Measurements from ENCODE around the gene SCYGR4.

The SCYGR4 gene

GRCh38 chr2:227630322-227630721 is 13.0 kb downstream of the SCYGR4 start:
- TF ChIP-seq HDGF (IDR thresholded peaks at IDR 0.05; ENCODE audit: borderline replicate concordance) = no peak
- no peak for DNase-seq (ENCODE audit: extremely low spot score)
- CTCF ChIA-PET = no interaction called here
- POLR2A ChIA-PET = no interaction called here

DNA sequence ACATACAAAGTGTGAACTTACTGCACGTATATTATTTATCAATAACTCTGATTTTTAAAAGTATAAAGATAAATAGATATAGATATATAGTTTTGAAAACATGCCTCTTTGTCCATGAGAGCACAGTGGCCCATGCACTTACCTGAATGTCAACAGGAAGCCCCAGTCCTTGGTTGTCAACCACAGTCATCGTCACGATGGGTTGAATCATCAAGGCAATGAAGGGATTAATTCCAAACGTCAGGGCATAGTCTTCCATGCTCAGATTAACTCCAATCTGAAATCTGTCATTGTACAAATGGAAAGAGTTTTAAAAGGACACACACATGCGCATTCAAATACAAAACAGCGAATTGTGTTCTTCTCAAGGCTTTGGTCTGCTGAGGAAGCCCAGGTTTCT is 15.5 kb downstream of the SCYGR4 start:
- POLR2A ChIA-PET = no interaction called here
- TF ChIP-seq SP1 (IDR thresholded peaks at IDR 0.05) (no peak), LEF1 (IDR thresholded peaks at IDR 0.05; ENCODE audit: borderline replicate concordance) (no peak), FOXK2 (IDR thresholded peaks at IDR 0.05) (no peak), FOXM1 (IDR thresholded peaks at IDR 0.05; ENCODE audit: borderline replicate concordance) (no peak), SUZ12 (IDR thresholded peaks at IDR 0.05) (no peak), FOXA1 (IDR thresholded peaks at IDR 0.05) (no peak), TARDBP (IDR thresholded peaks at IDR 0.05) (no peak), ZNF384 (IDR thresholded peaks at IDR 0.05) (no peak), BHLHE40 (IDR thresholded peaks at IDR 0.05; ENCODE audit: borderline replicate concordance) (no peak), ARNT (IDR thresholded peaks at IDR 0.05) (no peak), NFRKB (IDR thresholded peaks at IDR 0.05) (no peak), HDGF (IDR thresholded peaks at IDR 0.05; ENCODE audit: borderline replicate concordance) (no peak)
- TF ChIP-seq, protein P1, sequence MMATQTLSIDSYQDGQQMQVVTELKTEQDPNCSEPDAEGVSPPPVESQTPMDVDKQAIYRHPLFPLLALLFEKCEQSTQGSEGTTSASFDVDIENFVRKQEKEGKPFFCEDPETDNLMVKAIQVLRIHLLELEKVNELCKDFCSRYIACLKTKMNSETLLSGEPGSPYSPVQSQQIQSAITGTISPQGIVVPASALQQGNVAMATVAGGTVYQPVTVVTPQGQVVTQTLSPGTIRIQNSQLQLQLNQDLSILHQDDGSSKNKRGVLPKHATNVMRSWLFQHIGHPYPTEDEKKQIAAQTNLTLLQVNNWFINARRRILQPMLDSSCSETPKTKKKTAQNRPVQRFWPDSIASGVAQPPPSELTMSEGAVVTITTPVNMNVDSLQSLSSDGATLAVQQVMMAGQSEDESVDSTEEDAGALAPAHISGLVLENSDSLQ (IDR thresholded peaks at IDR 0.05) = no peak
- DNase-seq (ENCODE audit: extremely low spot score) = no peak
- CTCF ChIA-PET = no interaction called here

- ChIA-PET CTCF (no interaction called here), POLR2A (no interaction called here)
- TF ChIP-seq ELF4 (IDR thresholded peaks at IDR 0.05) = no peak
- TF ChIP-seq ZNF384 (IDR thresholded peaks at IDR 0.05) = no peak
- TF ChIP-seq BHLHE40 (IDR thresholded peaks at IDR 0.05; ENCODE audit: borderline replicate concordance) = no peak
- no peak for TF ChIP-seq HDGF (IDR thresholded peaks at IDR 0.05; ENCODE audit: borderline replicate concordance)
- TF ChIP-seq, protein P1 (IDR thresholded peaks at IDR 0.05) = no peak
- no peak for TF ChIP-seq FOXA1 (IDR thresholded peaks at IDR 0.05)
- no peak for TF ChIP-seq ARNT (IDR thresholded peaks at IDR 0.05)
- TF ChIP-seq L3MBTL2 (conservative IDR thresholded peaks at IDR 0.05) = no peak
- no peak for TF ChIP-seq CTBP1 (IDR thresholded peaks at IDR 0.05; ENCODE audit: borderline replicate concordance)
- TF ChIP-seq SP1 (IDR thresholded peaks at IDR 0.05) = no peak
- TF ChIP-seq LEF1 (IDR thresholded peaks at IDR 0.05; ENCODE audit: borderline replicate concordance) = no peak
- TF ChIP-seq FOXM1 (IDR thresholded peaks at IDR 0.05; ENCODE audit: borderline replicate concordance) = no peak
- TF ChIP-seq TARDBP (IDR thresholded peaks at IDR 0.05) = no peak
- DNase-seq (ENCODE audit: extremely low spot score) = no peak
Observed at GRCh38 chr2:227634201-227634600, 16.9 kb downstream of the SCYGR4 start.

- ChIA-PET CTCF (no interaction called here), POLR2A (no interaction called here)
- DNase-seq (ENCODE audit: extremely low spot score) = no peak
- TF ChIP-seq FOXA1 (IDR thresholded peaks at IDR 0.05) = no peak
- no peak for TF ChIP-seq SUZ12 (IDR thresholded peaks at IDR 0.05)
- no peak for TF ChIP-seq L3MBTL2 (conservative IDR thresholded peaks at IDR 0.05)
- TF ChIP-seq SP1 (IDR thresholded peaks at IDR 0.05) = no peak
- no peak for TF ChIP-seq BHLHE40 (IDR thresholded peaks at IDR 0.05; ENCODE audit: borderline replicate concordance)
- no peak for TF ChIP-seq ARNT (IDR thresholded peaks at IDR 0.05)
- no peak for TF ChIP-seq LEF1 (IDR thresholded peaks at IDR 0.05; ENCODE audit: borderline replicate concordance)
- TF ChIP-seq FOXK2 (IDR thresholded peaks at IDR 0.05) = no peak
- TF ChIP-seq TARDBP (IDR thresholded peaks at IDR 0.05) = no peak
- no peak for TF ChIP-seq HDGF (IDR thresholded peaks at IDR 0.05; ENCODE audit: borderline replicate concordance)
Observed at GRCh38 chr2:227642656-227643055, 25.4 kb downstream of the SCYGR4 start.

DNA sequence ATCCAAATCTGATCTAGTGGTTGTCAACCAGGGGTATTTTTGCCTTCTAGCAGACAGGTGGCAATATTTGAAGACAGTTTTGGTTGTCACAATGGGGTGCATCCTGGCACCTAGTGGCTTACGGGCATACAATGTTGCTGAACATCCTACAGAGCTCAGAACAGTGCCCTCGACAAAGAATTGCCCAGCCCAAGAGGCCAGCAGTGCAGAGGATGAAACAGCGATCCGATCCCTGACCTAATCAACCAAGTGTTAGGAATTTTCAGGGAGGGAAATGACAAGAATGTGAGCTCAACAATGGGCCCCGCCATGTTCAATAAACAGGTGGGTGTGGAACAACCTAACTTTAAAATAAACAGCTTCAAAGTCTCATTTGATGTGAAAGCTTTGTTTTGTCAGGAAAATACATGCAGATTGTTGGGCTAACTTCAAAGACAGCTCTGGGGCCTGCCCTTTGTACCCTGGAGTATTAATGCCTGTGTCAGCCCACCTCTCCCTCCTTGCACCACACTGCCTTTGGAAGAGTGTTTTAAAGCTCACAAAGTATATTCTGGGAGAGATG is 26.8 kb downstream of the SCYGR4 start:
- POLR2A ChIA-PET = no interaction called here
- CTCF ChIA-PET = interaction anchor here (0.6 to 1.0 kb wide), 2 partner anchors 14 to 234 kb away, joined by 3 to 4 read pairs; no protein-coding TSS in a partner anchor
- no peak for TF ChIP-seq ARNT (IDR thresholded peaks at IDR 0.05)
- TF ChIP-seq, protein P1 (IDR thresholded peaks at IDR 0.05) = no peak
- TF ChIP-seq SUZ12 (IDR thresholded peaks at IDR 0.05) = no peak
- TF ChIP-seq FOXK2 (IDR thresholded peaks at IDR 0.05) = no peak
- TF ChIP-seq SP1 (IDR thresholded peaks at IDR 0.05) = no peak
- no peak for TF ChIP-seq CTBP1 (IDR thresholded peaks at IDR 0.05; ENCODE audit: borderline replicate concordance)
- DNase-seq (ENCODE audit: extremely low spot score) = no peak

- CTCF ChIA-PET = no interaction called here
- no peak for DNase-seq (ENCODE audit: extremely low spot score)
- TF ChIP-seq ZNF384 (IDR thresholded peaks at IDR 0.05) = no peak
- no peak for TF ChIP-seq SUZ12 (IDR thresholded peaks at IDR 0.05)
- no peak for TF ChIP-seq FOXM1 (IDR thresholded peaks at IDR 0.05; ENCODE audit: borderline replicate concordance)
- no peak for TF ChIP-seq L3MBTL2 (conservative IDR thresholded peaks at IDR 0.05)
- no peak for TF ChIP-seq FOXA1 (IDR thresholded peaks at IDR 0.05)
- no peak for TF ChIP-seq SP1 (IDR thresholded peaks at IDR 0.05)
- no peak for TF ChIP-seq FOXK2 (IDR thresholded peaks at IDR 0.05)
- no peak for TF ChIP-seq ARNT (IDR thresholded peaks at IDR 0.05)
- TF ChIP-seq TARDBP (IDR thresholded peaks at IDR 0.05) = no peak
- TF ChIP-seq, protein P1 (IDR thresholded peaks at IDR 0.05) = no peak
- no peak for TF ChIP-seq LEF1 (IDR thresholded peaks at IDR 0.05; ENCODE audit: borderline replicate concordance)
- TF ChIP-seq ELF4 (IDR thresholded peaks at IDR 0.05) = no peak
- TF ChIP-seq NFRKB (IDR thresholded peaks at IDR 0.05) = no peak
- TF ChIP-seq HDGF (IDR thresholded peaks at IDR 0.05; ENCODE audit: borderline replicate concordance) = no peak
- POLR2A ChIA-PET = no interaction called here
Observed at GRCh38 chr2:227653419-227653818, 36.1 kb downstream of the SCYGR4 start.

Measured in HEK293T (cell line).